EL (cell line): ENCODE data around the gene CD7.

ENCODE experiments used
- DNase-seq: peaks from one replicate; pipeline ENCODE4 v3.0.0-alpha.2; 2016

Gene CD7

GRCh38 chr17:82328141-82328993 lies 11.0 kb upstream of the CD7 start:
- no peak for DNase-seq

- no peak for DNase-seq
Observed at GRCh38 chr17:82327757-82328140, 10.3 kb upstream of the CD7 start.

GRCh38 chr17:82327289-82327688 lies 9.9 kb upstream of the CD7 start:
- no peak for DNase-seq

GRCh38 chr17:82325286-82326180 lies 8.1 kb upstream of the CD7 start:
- no peak for DNase-seq

- no peak for DNase-seq
Observed at GRCh38 chr17:82324566-82325285, 7.3 kb upstream of the CD7 start.

GRCh38 chr17:82323514-82324234 lies 6.3 kb upstream of the CD7 start:
- no peak for DNase-seq

- no peak for DNase-seq
Observed at GRCh38 chr17:82322526-82323453, 5.4 kb upstream of the CD7 start.

GRCh38 chr17:82321947-82322466 lies 4.6 kb upstream of the CD7 start:
- DNase-seq, result no peak

- no peak for DNase-seq
Observed at GRCh38 chr17:82320956-82321927, 3.8 kb upstream of the CD7 start.

GRCh38 chr17:82320140-82320840 lies 2.9 kb upstream of the CD7 start:
- no peak for DNase-seq

GRCh38 chr17:82319619-82320062 lies 2.2 kb upstream of the CD7 start:
- DNase-seq, result no peak

GRCh38 chr17:82318772-82319606 lies 1.6 kb upstream of the CD7 start:
- no peak for DNase-seq

- DNase-seq, result no peak
Observed at GRCh38 chr17:82318169-82318498, 726 bp upstream of the CD7 start.

- no peak for DNase-seq
Observed at GRCh38 chr17:82316651-82317393, 586 bp downstream of the CD7 start.

GRCh38 chr17:82315703-82316358 lies 1.6 kb downstream of the CD7 start:
- DNase-seq, result no peak

- no peak for DNase-seq
Observed at GRCh38 chr17:82314727-82315605, 2.4 kb downstream of the CD7 start.
